Non-pigmented ciliary epithelial cell (primary cell): ENCODE measurements around the gene SV2B.

Experiments
- DNase-seq: peaks from one replicate; pipeline ENCODE4 v3.0.0-alpha.2; 2010; ENCODE audit warnings: low read depth

Gene SV2B

DNA sequence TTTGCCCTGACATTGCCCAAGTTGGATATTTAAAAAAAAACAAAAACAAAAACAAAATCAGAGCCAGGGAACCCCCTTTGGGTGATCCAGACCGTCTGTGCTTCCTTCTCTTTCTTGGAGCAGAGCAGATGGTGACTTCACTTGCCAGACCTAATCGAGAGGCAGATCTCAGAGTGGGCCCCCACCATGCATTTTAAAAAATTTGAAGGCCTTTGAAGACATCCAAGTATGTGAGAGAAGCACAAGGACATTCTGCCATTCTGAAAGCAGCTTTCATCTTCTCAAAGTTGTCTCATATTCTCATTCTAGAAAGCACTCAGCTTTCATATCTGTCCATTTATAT lies 93.3 kb downstream of the SV2B start:
- DNase-seq = no peak

DNA sequence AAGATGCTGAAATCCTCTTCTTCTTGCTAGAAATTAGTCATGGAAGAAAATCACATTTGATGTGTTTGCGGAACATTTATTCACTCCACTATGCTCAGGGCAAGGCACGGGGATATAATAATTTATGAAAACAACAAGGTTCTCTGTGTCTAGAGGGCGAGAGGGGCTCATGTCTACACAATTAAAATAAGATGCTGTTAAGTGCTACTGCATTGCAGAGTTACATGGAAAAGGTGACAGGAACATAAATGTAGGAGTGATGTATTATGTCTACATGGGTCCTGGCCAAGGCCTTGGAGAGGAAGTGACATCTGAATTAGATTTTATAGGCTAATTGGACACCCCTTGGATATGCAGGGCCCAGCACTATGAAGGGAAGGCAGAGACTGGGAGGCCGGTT lies 96.1 kb downstream of the SV2B start:
- no peak for DNase-seq

DNA sequence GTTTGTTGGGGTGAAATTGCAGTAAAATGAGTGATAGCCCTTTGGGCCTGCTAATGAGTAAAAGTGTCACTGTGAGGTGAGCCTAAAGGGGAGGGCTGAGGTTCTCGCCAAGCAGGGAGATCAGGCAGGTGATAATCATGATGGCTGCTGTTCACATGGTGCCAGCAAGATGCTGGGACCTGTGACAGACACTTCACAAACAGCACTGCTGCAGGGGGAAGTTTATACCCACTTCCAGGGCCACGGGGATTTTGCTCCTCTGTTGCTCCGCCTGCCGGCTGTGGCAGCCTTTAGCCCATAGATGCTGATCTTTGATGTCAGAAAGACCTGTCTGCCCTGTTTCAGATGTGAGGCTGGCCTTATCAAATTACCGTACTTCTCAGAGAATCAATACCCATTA lies 96.7 kb downstream of the SV2B start:
- DNase-seq = no peak

DNA sequence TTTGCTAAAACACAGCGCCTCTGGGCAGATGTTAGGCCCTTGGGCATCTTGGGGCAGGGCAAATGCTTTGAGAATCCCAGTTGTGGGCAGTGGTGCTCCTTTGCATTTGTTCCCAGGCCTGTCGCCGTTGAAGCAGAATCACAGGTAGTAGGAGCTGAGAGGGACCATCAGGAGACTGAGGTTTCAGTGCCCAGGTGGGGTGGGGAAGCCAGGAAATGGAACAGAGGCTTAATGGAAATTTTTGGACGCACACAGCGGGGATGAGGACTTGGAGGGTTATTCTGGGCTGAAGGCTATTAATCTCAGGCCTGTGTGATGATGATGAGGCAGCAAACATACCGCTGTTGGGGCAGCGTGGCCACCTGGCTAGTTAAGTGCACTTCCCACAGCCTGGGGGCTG lies 99.5 kb downstream of the SV2B start:
- DNase-seq = no peak

DNA sequence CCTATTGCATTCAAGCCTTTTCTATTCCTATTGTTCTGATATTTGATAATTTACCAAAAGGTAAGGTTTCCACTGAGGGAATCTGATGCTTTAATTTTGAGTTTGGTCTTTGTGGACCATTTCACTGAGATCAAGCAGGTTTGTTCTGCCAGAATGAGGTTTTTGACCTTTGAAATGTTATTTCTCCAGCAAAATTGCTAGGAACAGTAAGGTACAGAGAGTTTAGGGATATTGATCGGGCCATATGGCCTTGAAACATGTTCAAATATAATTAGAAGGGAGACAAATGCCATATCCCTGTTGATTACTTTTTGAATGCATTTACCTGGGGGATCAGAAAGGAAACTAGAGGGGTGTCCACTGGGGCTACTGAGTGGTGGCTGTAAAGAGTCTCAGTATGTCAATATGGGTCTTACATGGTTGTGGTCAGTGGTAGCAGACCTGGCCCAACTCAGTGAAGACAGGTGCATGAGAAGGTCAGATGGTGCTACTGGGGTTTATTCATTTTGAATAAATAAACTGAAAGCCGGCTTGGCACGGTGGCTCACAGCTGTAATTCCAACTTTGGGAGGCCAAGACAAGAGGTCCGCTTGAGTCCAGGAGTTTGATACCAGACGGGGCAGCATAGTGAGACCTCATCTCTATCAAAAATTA lies 100.2 kb downstream of the SV2B start:
- DNase-seq = no peak

DNA sequence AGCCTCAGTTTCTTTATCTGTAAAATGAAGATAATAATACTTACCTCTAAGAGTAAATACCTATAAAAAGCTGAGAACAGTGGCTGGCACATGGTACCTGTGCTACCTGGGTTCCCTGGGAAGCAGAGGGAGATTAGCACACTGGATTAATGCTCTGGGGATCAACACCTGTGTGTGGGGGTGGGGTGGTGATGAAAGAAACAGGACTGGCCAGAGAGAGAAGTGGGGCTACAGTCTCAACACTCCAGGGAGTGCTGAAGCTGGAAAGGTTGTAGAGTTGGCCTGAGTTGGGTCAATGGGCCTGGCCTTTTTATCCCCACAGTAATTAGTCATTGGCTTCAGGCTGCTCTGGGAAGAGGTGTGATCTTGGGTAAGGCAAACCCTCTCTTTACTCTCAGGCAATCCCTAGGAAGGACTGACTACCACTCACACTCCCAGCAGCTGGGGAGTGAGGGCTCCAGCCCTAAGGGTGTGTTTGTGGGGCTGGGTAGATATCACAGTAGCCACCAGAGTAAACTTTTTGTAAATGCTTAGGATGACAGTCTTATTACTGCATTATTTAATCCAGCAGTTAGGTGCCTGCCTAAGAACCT lies 102.5 kb downstream of the SV2B start:
- DNase-seq = no peak

DNA sequence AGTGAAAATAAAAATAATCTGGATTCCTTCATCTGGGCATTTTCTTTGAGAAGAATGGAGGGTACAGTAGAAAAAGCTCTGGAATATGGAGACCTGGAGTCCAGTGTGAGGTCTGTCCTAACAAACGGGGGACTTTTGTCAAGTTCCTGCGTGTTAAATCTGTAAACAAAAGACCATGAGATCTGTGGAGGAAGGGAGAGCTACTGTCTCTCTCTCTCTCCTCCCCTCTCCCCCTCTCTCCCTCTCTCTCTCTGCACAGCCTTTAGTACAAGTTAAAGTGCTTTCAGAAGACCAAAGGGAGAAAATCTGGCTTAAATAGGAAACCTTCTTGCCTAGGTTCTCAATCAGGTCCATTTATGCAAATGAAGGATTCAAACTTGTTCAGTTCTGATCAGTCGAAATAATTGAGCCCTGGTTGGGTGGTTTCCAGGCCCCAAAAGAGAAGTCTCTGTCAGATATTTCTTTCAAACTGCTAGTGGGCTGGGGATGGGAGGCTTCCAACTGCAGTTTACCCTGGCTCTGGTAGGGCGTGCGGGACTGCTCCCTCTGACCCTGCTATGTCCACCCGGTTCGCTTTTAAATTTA lies 103.7 kb downstream of the SV2B start:
- DNase-seq = no peak

DNA sequence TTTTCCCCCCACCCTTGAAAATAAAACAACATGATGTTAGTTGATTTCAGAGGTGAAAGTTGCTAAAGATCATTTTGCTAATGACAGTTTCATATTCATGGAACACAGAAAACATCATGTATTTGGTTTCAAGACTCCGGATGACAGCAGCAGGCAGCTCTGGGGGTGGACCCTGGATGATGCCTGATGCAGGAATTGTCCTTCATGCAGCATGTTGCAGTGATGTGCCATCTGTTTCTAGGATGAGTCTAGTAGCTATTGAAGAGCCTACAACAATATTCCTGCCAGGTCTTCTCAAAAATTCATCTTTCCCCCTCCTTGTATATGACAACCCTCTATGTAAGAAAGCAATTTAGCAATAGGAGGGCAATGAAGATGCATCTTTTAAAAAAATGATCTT lies 108.3 kb downstream of the SV2B start:
- DNase-seq = no peak

DNA sequence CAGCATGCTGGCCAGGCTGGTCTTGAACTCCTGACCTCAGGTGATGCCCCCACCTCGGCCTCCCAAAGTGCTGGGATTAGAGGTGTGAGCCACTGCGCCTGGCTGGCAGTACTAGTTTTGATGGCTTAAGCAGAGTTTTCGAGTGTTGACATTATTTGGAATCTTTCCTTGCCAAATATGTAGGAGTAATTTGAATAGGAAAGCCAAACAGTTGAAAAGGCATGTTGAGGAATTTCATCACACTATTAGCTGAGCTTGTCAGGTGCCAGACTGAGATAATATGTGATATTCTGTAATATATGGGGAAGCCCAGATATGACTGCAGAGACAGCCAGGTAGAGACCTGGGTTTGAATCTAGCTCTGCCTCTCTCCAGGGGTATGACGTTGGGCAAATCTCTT lies 109.3 kb downstream of the SV2B start:
- no peak for DNase-seq

DNA sequence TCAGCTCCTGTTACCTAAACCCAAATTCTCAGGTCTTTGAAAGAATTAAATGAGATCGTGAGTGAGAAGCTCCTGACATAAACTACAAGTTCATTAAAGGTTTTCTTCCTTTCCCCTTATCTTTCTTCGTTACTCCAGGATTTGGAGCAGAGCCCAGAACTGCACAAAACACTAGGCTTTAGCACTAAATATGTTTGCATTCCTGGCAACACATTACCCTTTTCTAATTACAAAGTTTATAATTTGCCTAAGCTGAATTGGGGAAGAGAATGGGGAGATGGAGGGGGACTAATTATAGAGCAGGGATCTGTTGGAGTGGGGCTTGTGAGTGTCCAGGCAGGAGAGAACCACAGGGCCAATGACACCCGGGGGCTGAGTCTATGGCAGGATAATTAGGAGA lies 109.7 kb downstream of the SV2B start:
- no peak for DNase-seq

DNA sequence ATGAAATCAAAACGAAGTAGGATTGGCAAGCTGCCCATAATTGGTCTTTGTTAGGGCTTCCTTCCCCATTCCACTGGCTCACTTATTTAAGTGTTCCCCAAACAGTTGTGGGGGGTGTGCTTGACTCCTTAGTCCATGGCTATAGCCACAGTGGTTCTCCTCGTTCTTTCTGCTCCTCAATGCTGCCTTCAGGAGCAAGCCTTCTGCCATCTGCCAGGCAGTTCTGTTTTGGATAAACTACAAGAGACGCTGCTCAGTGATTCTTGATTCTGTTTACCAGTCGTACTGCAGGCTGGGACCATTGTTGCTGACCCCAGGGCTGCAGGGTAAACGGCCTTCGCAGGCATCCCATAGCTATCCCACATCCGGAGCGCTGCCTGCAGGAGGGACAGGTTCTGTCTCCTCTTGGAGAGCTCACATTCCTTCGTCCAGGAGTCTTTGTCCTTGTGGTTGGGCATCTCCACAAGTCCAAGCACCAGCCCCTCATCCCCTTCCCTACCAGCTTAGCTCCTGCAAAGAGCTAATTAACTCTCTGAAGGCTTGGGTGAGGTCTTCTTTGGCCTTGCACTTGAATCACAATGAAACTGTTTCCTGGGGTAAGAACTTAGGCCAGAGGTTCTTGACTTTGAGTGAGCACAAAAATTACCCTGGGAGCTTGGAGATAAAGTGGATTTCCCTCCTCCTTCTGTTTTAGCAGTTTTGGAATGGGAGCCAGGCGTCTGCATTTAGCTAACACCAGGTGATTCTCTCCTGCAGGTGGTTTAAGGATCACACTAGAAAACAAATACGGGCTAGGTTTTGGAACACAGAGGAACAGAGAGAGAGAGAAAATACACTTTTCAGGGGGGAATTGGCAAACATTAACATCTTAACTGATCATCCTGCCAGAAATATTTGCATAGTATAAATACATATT lies 114.9 kb downstream of the SV2B start:
- no peak for DNase-seq

DNA sequence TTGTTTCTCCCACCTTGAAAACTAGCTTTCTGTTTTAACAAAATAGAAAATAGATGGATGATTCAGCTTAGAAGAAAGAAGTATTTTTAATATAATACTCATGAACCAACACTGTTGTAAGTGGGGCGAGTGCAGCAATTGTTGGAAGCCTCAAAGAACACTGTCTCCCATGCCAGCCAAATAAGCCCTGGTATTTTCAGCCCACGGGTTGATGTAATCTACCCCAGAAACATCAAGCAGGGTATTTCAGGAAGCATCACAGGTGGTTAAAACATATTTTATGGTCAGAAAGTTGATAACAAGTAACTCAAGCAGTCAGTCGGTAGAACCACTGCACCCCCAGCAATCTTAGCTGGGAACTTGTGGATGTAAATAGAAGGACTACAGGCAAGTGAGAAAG lies 115.9 kb downstream of the SV2B start:
- DNase-seq = no peak

DNA sequence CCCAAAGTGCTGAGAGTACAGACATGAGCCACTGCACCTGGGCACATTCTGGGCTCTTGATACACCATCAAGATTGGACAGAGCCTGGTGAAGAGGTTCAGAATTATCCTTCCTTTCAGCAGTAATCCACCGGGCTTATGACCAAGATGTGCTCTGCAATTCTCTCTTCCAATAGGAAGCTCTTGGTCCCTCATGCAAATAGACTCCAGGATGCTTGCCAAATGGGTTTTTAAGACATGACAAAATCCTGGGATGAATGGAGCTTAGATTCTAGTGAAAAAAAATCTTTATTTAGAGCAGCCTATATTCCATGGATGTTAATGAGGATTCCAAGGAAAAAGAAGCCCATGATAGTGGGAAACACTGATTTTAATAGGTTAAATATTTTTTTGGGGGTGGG lies 119.1 kb downstream of the SV2B start:
- DNase-seq = no peak

DNA sequence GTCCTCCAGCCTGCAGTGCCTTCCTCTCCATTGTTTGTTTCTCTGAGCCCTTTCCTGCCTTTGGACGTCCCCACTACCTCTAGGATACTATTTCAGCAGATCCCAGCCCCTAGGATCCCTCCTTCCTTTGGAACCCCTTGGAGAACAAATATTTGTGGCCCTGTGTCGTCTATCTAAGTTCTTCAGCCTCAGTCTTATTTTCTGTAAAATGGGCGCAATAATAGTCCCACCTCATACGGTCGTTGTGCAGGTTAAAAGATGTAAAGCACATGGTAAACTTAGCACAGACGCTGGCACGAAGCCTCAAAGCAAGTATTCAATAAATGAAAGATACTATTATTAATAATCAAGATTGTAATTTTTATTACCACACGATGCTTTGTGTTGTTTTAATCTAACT lies 122.0 kb downstream of the SV2B start:
- DNase-seq = no peak

DNA sequence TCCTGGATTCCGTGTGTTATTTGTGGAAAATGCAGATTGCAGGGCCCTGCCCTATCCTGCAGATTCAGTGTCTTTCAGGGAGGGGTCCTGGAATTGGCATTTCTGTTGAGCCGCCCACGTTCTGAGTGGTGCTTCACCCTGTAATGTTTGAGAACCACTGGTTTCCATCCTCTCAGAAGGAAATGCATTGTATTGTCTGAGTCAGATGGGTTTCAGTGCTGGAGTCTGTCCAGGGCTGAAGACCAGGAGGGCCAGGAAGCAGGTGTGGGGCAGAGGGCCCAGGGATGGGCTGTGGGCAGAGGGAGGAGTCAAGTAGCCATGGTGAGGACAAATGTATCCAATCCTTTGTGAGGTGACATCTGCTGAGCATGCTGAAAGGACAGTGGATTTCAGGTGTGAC lies 123.8 kb downstream of the SV2B start:
- no peak for DNase-seq

DNA sequence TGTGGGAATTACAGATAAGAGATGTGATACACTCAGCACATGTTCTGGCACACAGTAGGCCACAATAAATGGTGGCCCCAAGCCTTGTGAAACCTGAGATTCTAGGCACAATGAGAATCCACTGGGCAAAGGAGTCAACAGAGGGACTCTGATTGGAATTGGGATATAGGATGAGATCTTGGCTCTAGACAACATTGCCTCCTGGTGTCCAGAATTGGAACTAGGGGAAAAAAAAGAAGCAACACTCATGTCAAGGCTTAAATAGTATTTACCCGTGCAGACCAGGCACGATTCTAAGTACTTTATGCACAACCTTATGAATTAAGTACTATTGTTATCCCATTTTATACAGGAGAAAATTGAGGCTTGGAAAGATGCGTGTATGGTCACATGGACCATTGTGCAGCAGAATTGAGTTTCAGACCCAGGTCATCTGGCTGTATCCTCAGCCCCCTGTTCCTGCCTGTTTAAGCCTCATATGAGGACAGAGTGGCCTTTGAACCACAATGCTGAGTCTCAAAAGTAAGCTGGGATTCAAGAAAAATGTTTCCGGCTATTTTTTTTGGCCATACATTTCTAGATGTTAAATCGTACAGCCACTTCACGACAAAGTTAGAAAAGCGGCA lies 124.8 kb downstream of the SV2B start:
- no peak for DNase-seq

DNA sequence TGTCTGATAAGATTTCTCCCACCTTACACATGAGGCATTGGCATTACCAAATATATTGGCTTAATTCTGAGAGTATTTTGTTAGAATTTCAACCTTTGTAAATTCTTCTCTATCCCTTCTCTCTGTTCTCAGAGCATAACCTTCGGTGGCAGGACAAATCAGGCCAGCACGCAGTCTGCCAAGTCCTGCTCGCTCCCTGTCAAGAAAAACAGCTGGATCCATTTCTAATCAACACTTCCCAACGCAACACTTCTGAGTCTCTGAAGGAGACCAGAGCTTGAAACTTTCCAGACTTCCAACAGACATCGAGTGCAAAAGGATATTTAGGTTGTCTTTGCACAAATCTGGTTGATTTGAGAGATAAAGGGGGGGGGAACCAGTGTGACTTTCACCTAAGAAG lies 125.7 kb downstream of the SV2B start:
- no peak for DNase-seq

DNA sequence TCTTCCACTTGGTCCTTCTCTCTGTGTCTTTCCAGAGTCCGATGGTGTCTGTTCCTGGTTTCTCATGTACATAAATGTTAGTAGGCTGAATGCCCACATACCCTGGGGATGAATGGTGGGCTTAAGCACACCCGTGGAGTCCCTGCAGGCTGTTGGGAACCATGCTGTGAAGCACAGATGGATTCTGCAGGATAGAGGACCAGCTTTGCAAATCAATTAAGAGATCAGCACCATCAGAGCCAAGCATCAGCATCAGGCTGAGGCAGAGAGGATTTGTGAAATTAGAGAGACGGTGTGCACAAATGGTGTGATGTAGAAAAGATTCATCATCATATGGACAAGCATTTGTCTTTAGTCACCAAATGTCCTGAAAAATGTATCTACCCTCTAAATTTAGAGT lies 127.1 kb downstream of the SV2B start:
- no peak for DNase-seq

DNA sequence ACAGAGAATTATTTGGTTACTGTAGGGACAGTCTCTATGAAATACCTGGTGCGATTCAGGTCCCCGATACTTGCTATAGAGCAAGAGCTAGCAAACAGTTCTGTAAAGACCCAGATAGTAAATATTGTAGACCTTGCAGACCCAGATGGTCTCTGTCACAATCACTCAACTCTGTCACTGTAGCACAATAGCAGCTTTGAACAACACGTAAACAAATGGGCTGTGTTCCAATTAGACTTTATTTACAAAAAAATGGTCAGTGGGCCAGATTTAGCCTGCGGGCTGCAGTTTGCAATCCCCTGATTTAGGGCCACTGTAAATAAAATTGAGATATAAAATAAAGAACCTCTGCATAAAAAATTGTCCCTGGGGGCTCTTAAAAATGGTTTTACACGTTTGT lies 127.7 kb downstream of the SV2B start:
- no peak for DNase-seq

DNA sequence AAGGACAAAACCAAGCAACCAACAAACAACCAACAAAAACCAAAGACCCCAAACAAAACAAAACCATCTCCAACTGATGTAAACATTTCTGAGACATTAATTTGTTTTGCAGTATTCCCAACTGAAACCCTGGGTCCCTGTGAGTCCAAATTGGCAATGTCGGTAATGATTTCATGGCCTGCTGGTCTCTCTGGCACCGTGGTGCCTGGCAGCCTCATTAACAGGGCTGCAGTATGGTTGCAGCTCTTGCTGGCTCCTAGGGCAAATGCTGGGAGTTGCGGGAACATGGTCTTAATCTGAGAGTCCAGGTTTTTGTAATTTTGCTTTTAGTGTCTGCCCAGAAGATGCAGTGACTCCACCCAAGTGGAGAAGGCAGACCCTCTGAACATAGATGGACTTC lies 128.3 kb downstream of the SV2B start:
- DNase-seq = no peak

DNA sequence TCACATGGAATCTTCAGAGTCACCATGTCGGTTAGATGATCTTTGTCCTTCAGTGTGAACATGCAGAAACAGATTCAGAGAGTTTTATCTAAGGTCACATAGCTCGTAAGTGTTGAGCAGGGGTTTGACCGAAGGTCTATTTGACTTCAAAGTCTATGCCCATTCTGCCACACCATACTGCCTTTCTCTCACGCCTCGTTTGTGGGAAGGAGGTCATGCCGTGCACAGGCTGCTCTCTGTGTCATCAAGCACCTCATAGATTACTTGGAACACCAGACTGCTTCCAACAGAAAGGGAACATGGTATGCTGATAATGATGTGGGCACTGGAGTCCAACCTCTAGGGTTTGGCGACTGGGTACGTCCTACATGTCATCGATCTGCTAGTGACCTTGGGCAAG lies 128.8 kb downstream of the SV2B start:
- no peak for DNase-seq

DNA sequence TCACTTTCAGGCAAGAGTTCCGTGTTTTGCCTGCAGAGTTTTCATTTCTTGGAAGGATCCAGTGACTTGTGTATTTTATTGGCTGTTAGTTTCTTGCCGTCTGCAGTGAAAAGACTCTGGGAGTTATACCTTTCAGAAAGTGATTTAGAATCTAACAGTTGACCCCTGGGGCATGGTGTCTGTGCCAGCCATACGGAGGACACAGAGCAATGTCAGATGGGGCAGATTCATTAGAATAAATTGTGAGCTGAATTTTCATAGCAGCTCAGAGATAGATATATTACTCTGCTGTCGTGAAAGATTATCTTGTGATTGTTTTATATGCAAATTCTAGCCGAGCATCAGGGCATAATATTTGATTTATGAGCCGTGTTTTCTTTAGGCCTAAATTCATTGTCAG lies 131.6 kb downstream of the SV2B start:
- DNase-seq = no peak

DNA sequence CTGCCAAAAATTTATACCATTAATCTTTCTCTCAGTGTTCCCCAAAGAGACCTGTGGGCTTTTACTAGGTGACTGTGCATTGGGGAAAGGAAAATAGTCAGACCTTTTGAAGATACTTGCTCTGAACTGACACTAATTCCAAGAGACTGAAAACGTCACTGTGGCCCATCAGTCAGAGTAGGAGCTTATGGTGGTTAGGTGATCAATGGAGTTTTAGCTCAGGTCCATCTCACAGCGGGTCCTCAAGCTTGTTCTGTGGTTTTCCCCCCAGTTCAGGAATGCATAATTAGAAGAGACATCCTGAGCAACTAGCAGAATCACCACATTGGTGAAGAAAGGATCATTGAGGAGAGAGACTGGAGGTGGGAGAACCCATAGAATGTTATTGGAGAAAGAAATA lies 134.7 kb downstream of the SV2B start:
- DNase-seq = no peak
